Peyer's patch (tissue), 4 donors: ENCODE measurements around the gene UFSP2. TPM values are rescaled to one million over a fixed set of nuclear protein-coding genes. Genes with fewer than 3 reads are reported as not detected.

ENCODE experiments used
- DNase-seq, 3 donors: peaks; one replicate each; pipeline ENCODE4 v3.0.0-alpha.2; 2017 to 2019
- H3K27ac ChIP-seq, 4 donors: fragments of 200-600 bp; sonication (generic); one replicate each; pipeline ENCODE4 v1.5.1; 2016 to 2019
- H3K27me3 ChIP-seq, 2 donors: fragments of 200-600 bp; sonication (generic); one replicate each; pipeline ENCODE4 v1.5.1; 2019
- H3K36me3 ChIP-seq, 3 donors: fragments of 200-600 bp; sonication (generic); one replicate each; pipeline ENCODE4 v1.5.1; 2016 to 2019
- H3K4me1 ChIP-seq, 4 donors: fragments of 200-600 bp; sonication (generic); one replicate each; pipeline ENCODE4 v1.5.1; 2016 to 2019
- H3K4me3 ChIP-seq, 4 donors: fragments of 200-600 bp; sonication (generic); 1 replicate in 3 of 4; 2 replicates in 1 of 4; pipeline ENCODE4 v1.5.1; 2016 to 2019; ENCODE audit warnings: mild to moderate bottlenecking in 1 of 4
- H3K9me3 ChIP-seq, 4 donors: fragments of 200-600 bp; sonication (generic); one replicate each; pipeline ENCODE4 v1.5.1; 2016 to 2019; ENCODE audit warnings: mild to moderate bottlenecking in 1 of 4
- CTCF ChIP-seq, 6 experiments: fragments of 450-650 bp in 4 of 6; fragments of 200-600 bp in 2 of 6; sonication (generic) in 1 of 6; IDR thresholded peaks; one replicate each; pipeline ENCODE4 v1.5.1; 2017 to 2019; ENCODE audit warnings: antibody characterized with exemption in 6 of 6, mild to moderate bottlenecking in 3 of 6, moderate library complexity in 1 of 6
- POLR2A ChIP-seq, 2 donors: fragments of 450-650 bp; IDR thresholded peaks; one replicate each; pipeline ENCODE4 v1.5.1; 2017; ENCODE audit warnings: antibody characterized with exemption in 2 of 2, mild to moderate bottlenecking in 2 of 2, moderate library complexity in 2 of 2
- total RNA-seq, 4 donors: library from RNA; depleted of rRNA; stranded (reverse); fragments of >200 nt; gene quantifications; one replicate each; pipeline ENCODE4 v1.1.0, GENCODE V29; 2016

The UFSP2 gene
- total RNA-seq, 4 donors from 2014 or later: 6.7 to 22.0 (median 17.8) TPM

GRCh38 chr4:185408432-185408831, 17.3 kb downstream of the UFSP2 start:
- Histone ChIP-seq H3K27ac (no peak overlapping the region), H3K27me3 (no peaks in the 10 kb centered on the region), H3K36me3 (peaks cover 0 to 65% (median 0%) of the 10 kb centered on the region in 3 donors), H3K4me1 (no peaks in the 10 kb centered on the region), H3K9me3 (no peaks in the 10 kb centered on the region), H3K4me3 (no peak overlapping the region)
- no peak for TF ChIP-seq CTCF (IDR thresholded peaks at IDR 0.05)
- no peak for TF ChIP-seq POLR2A (IDR thresholded peaks at IDR 0.05)
- no peak for DNase-seq

- Histone ChIP-seq H3K4me3 (no peak overlapping the region), H3K36me3 (peaks cover 0 to 73% (median 0%) of the 10 kb centered on the region in 3 donors), H3K4me1 (no peaks in the 10 kb centered on the region), H3K27ac (no peak overlapping the region), H3K9me3 (no peaks in the 10 kb centered on the region), H3K27me3 (no peaks in the 10 kb centered on the region)
- TF ChIP-seq CTCF (IDR thresholded peaks at IDR 0.05) (no peak), POLR2A (IDR thresholded peaks at IDR 0.05) (no peak)
- DNase-seq: no peak
These were observed 20.3 kb downstream of the UFSP2 start for GRCh38 chr4:185405296-185405999.

GRCh38 chr4:185404031-185404430, 21.7 kb downstream of the UFSP2 start:
- H3K4me1 ChIP-seq: peaks cover 0 to 6% (median 0%) of the 10 kb centered on the region in 4 donors
- no peaks in the 10 kb centered on the region for H3K27me3 ChIP-seq
- no peak for TF ChIP-seq POLR2A (IDR thresholded peaks at IDR 0.05)
- TF ChIP-seq CTCF (IDR thresholded peaks at IDR 0.05): no peak
- no peak for DNase-seq
- H3K27ac ChIP-seq: no peak overlapping the region
- H3K9me3 ChIP-seq: no peaks in the 10 kb centered on the region
- peaks cover 0 to 71% (median 0%) of the 10 kb centered on the region in 3 donors for H3K36me3 ChIP-seq
- no peak overlapping the region for H3K4me3 ChIP-seq

- H3K4me1 ChIP-seq: peaks cover 0 to 19% (median 4%) of the 10 kb centered on the region in 4 donors
- H3K9me3 ChIP-seq: no peaks in the 10 kb centered on the region
- peaks cover 0 to 43% (median 0%) of the 10 kb centered on the region in 3 donors for H3K36me3 ChIP-seq
- H3K27me3 ChIP-seq: no peaks in the 10 kb centered on the region
- no peak overlapping the region for H3K27ac ChIP-seq
- H3K4me3 ChIP-seq: no peak overlapping the region
- DNase-seq: no peak
- TF ChIP-seq POLR2A (IDR thresholded peaks at IDR 0.05) (no peak), CTCF (IDR thresholded peaks at IDR 0.05) (no peak)
These were observed 26.3 kb downstream of the UFSP2 start for GRCh38 chr4:185399466-185399865.

GRCh38 chr4:185398618-185399017, 27.1 kb downstream of the UFSP2 start:
- H3K9me3 ChIP-seq: no peaks in the 10 kb centered on the region
- no peaks in the 10 kb centered on the region for H3K27me3 ChIP-seq
- TF ChIP-seq POLR2A (IDR thresholded peaks at IDR 0.05) (no peak), CTCF (IDR thresholded peaks at IDR 0.05) (no peak)
- H3K4me3 ChIP-seq: no peak overlapping the region
- no peak overlapping the region for H3K27ac ChIP-seq
- peaks cover 0 to 43% (median 0%) of the 10 kb centered on the region in 3 donors for H3K36me3 ChIP-seq
- peaks cover 0 to 19% (median 4%) of the 10 kb centered on the region in 4 donors for H3K4me1 ChIP-seq
- no peak for DNase-seq
